Measurements from ENCODE around the gene BAD. TPM values are rescaled to one million over a fixed set of nuclear protein-coding genes. Genes with fewer than 3 reads are reported as not detected.

Gene BAD
- total and polyA plus RNA-seq, 2 donors (not counting 1 experiment from before 2014, with no cell fraction given): 24.0 to 39.1 TPM

GRCh38 chr11:64241491-64242374 is 42.7 kb downstream of the BAD start:
- peaks cover 65% of the 10 kb centered on the region for H3K4me1 Mint-ChIP-seq
- H3K4me3 ChIP-seq (ENCODE audit: control extremely low read depth in 1 of 5, extremely low read depth in 1 of 5, insufficient read depth in 1 of 5, low read depth in 2 of 5, low read length in 4 of 5): peak overlapping the region in 4 of 5 experiments; percentile 76 to 91 (median 83)
- CTCF ChIA-PET: interaction anchor here (1.0 to 1.9 kb wide), 8 partner anchors 9 to 76 kb away, joined by 3 to 16 read pairs (median 6); partner anchors contain the start of genes ESRRA, FERMT3, NUDT22 and PRDX5

More at GRCh38 chr11:64241491-64242374, 42.7 kb downstream of the BAD start:
- Mint-ChIP-seq H3K27ac (peak overlapping the region; percentile 97), H3K27me3 (no peaks in the 10 kb centered on the region), H3K4me3 (peak overlapping the region; percentile 91), H3K9me3 (ENCODE audit: insufficient read depth) (no peaks in the 10 kb centered on the region)
- H3K27me3 ChIP-seq (replicated peaks in 1 of 4; ENCODE audit: control extremely low read depth in 1 of 4, control insufficient read depth in 3 of 4, insufficient read depth in 4 of 4, low read length in 3 of 4): no peaks in the 10 kb centered on the region
- ATAC-seq (ENCODE audit: low read depth): no peak
- peak overlapping the region; percentile 81 for H3K9ac ChIP-seq (ENCODE audit: low read length)
- no peak for DNase-seq
- TF ChIP-seq EZH2 (IDR thresholded peaks at IDR 0.05; ENCODE audit: borderline replicate concordance, insufficient read depth, low read depth, low read length, poor library complexity, severe bottlenecking) (no peak), CTCF (IDR thresholded peaks at IDR 0.05) (no peak)
- H4K20me1 ChIP-seq (ENCODE audit: control insufficient read depth, insufficient read depth, low read length, poor library complexity, severe bottlenecking): peaks cover 7% of the 10 kb centered on the region
- intact Hi-C loops (cut with micrococcal nuclease): loop anchor here (1.0 to 2.0 kb wide), 6 partner anchors 11 to 64 kb away; partner anchors contain the start of genes BAD, DNAJC4, ESRRA and FERMT3
- H3K79me2 ChIP-seq (ENCODE audit: control insufficient read depth, insufficient read depth, low read length): peaks cover 9% of the 10 kb centered on the region
- H3K9me3 ChIP-seq (ENCODE audit: control extremely low read depth in 1 of 3, control insufficient read depth in 2 of 3, insufficient read depth in 1 of 3, low read length in 2 of 3): no peaks in the 10 kb centered on the region
- peak overlapping the region; percentile 99 for H3K4me2 ChIP-seq (replicated peaks; ENCODE audit: low read depth, low read length, poor library complexity, severe bottlenecking)
- H3K27ac ChIP-seq (ENCODE audit: low read length in 2 of 2): peak overlapping the region; percentile 98
- H2AFZ ChIP-seq (ENCODE audit: insufficient read depth, low read depth, low read length, poor library complexity, severe bottlenecking): peak overlapping the region; percentile 73
- POLR2A ChIA-PET: interaction anchor here (0.8 to 1.4 kb wide), 14 partner anchors 8 to 76 kb away, joined by 3 to 11 read pairs (median 5); partner anchors contain the start of genes DNAJC4, ESRRA, GPR137 and NUDT22
- WGBS (ENCODE audit: insufficient coverage): under 1% methylated on average over 60 of the region's 63 CpGs
- peaks cover 0 to 32% of the 10 kb centered on the region in 2 experiments for H3K36me3 ChIP-seq (replicated peaks in 1 of 2; ENCODE audit: control extremely low read depth in 1 of 2, control insufficient read depth in 1 of 2, extremely low read depth in 1 of 2, insufficient read depth in 2 of 2, low read length in 1 of 2)
- peaks cover 28 to 64% of the 10 kb centered on the region in 2 donors for H3K4me1 ChIP-seq (ENCODE audit: control insufficient read depth in 2 of 2, insufficient read depth in 2 of 2, low read length in 2 of 2)

All from B cell (primary cell).